GM21723 (cell line): Measurements from ENCODE around the gene CCDC183.
"Not testable (repeated sequence)": the region's sequence is repeated elsewhere in the genome, so short reads cannot be mapped to it uniquely, and the experiment has no call there.

Experiments used
- ATAC-seq: cut with Tn5 transposase; IDR thresholded peaks from one replicate; pipeline ENCODE4 v1.9.1; 2021; ENCODE audit warnings: mild to moderate bottlenecking, moderate library complexity; ENCODE audit not compliant: unreplicated experiment

The CCDC183 gene

GRCh38 chr9:136796238-136796774 lies at the start of gene CCDC183:
Gene CCDC183 (plus strand): TSS chr9:136796338. CDS start chr9:136796398, 60 bp downstream.
- no peak for ATAC-seq

DNA sequence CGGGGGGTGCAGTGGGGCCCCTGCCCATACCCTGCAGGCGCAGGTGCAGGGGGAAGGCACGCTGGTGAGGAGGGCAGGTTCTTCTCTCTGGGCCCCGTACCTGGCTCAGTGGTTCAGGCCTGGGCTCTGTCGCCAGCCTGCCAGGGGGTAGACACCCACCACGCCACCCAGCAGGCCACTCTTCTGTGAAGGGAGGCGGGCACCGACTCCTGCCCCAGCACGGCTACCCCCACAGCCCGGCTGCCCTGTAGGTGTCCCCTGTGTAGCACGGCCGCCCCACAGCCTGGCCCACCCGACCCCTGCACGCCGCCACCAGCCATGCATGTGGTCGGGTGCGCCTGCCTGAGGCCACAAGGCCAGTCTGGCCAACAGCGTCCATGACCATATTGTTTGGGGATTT lies 49.5 kb upstream of the CCDC183 start:
- ATAC-seq, result no peak

- no peak for ATAC-seq
Measured at GRCh38 chr9:136747161-136748060, 48.7 kb upstream of the CCDC183 start.

DNA sequence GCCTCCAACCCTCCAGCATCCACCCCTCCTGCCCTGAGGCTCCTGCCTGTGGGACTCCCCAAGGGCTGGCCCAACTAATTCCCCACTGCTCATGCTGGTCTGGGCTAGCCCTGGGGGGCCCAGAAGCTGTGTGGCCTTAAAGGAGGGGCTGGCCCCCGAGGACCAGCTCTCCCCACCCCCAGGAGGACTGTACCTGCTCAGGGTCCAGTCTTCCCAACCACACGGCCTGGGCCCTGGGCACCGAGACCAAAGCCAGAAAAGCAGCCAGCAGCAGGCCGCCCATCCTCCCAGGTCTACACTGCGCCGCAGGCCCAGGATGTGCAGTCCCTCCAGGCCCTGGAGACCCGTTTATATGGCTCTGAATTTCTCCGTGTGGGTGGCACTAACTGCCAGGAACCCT lies 47.9 kb upstream of the CCDC183 start, which contains the start of gene LCN6:
Gene LCN6 (minus strand): TSS at position 325 of the 400 bp plus-strand sequence. CDS start 42 bp downstream, at position 283.
- no peak for ATAC-seq

DNA sequence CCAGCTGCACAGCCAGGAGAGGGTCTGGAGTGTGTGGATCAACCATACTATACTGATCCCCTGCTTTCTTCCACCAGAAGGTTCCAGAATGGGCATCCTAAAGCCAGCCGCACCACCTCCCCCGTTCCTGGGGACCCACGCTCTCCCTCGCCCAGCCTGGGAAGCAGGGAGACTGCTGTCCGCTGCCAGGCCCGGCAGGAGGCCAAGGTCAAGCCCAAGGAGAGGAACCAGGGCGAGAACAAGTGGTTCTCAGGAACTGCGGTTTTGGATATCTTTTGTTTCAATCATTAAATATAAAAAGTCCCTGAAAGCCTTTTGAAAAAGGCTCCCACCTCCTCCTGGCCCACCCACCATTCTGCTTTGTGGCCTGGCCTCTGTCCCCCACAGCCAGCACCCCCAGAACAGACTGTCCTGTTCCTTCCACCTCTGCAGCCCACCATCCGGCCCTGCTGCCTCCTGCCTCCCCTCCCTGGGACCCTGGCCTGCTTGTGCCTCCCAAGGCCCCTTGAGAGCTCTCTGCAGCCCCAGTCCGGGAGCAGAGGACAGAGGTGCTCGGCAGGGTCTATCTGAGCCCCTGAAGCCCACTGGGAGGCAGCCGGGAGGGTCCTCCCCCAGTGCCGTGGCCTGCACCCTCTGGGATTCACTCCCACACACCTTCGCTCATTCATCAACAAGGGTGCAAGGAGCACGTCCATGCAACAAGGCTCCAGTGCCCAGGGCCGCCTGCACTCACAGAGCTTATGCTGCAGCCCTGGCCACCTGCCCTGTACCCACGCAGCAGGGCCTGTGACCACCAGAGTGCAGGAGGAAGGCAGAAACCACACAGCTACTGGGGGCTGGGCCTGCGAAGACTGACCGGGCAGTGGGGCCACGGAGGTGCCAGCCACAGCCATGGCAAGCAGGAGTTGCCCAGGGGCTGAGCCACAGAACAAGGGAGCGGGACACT lies 47.2 kb upstream of the CCDC183 start:
- no peak for ATAC-seq

- ATAC-seq, result no peak
Measured at GRCh38 chr9:136750526-136750925, 45.6 kb upstream of the CCDC183 start.

- ATAC-seq, result no peak
Measured at GRCh38 chr9:136751244-136751643, 44.9 kb upstream of the CCDC183 start.

DNA sequence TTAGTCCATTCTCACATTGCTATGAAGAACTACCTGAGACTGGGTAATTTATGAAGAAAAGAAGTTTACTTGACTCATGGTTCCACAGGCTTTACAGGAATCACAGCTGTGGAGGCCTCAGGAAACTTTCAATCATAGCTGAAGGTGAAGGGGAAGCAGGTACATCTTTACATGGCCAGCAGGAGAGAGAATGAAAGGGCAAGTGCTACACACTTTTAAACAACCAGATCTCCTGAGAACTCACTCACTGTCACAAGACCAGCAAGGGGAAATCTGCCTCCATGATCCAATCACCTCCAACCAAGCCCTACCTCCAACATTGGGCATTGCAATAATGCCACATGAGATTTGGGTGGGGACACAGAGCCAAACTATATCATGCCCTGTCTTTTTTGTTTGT lies 44.3 kb upstream of the CCDC183 start:
- ATAC-seq, result no peak

- no peak for ATAC-seq
Measured at GRCh38 chr9:136753371-136754058, 42.6 kb upstream of the CCDC183 start.

GRCh38 chr9:136754059-136754572 lies 42.0 kb upstream of the CCDC183 start:
- no peak for ATAC-seq

GRCh38 chr9:136754626-136755301 lies 41.4 kb upstream of the CCDC183 start:
- ATAC-seq, result no peak

- not testable (repeated sequence) for ATAC-seq
Measured at GRCh38 chr9:136755302-136756133, 40.6 kb upstream of the CCDC183 start.

GRCh38 chr9:136756134-136756438 lies 40.1 kb upstream of the CCDC183 start:
- ATAC-seq, result no peak

DNA sequence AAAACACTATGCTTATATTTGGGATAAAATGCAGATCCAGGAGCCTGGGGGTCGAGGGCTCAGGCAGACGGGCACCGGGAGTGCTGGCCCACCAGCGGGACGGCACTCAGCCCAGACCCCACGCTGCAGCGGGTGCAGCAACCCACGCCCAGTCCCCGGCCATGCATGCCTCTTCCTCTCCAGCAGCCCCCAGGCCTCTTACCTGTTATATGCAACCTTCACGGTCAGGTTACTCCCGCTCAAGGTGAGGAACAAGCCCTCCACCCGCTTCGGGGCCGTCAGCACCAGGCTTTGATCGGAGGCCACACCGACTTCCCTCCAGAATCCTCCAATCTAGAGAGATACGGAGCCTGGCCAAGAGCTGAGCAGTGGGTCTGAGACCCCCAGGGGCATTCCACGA lies 39.3 kb upstream of the CCDC183 start:
- no peak for ATAC-seq

DNA sequence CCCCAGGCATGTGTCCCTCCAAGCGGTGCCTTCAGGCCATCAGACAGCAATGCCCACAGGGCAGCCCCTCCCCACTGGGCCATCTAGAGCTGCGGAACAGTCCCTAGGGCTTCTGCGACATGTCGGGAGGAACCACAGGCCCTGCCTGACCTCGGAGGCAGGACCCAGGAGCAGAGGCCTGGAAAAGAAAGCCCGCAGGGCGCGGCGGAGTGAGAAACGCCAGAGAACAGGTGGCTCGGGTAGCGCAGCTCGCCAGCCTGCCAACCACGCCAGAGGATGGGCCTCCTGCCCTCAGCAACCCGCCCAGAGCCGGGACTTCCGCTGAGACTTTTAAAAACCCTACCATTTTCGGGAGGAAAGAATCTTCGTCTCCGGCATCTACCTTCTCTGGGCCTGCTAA lies 38.8 kb upstream of the CCDC183 start:
- ATAC-seq, result no peak

DNA sequence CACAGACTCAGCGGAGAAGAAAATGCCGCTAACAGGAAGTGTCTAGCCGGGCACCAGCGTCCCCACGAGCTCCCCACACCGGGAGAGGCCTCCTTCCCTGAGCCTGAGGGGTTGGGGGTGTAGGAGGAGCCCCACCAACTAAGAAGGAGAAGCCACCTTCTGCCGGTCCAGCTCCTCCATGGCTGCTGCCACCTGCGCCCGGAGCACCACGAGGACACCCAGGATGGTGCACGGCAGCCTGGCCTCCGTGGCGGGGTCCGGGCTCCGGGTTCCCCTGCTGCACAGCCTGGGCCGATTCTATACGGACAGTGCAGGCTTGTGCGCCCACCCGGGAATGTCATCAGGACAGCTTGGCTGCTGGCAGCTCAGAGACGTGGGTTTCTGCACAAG lies 38.4 kb upstream of the CCDC183 start:
- ATAC-seq, result no peak

DNA sequence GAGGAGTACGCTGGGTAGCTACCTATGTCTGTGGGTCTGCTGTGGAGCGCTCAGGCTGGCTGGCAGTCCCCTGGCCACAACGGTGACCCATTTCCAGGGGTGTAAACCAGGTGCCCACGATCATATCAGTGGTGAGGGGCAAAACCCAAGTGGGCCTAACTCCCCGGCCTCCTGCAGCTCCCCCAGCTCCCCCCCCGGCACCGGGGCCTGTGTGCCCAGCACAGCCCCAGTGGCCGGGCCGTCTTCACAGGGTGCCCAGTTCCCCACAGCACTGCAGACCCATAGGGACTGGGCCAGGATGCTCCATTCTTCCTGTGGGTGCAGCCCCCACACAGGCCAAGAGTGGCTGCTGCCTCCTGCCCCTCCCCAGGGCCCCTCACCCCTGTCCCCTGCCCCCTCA lies 37.1 kb upstream of the CCDC183 start:
- no peak for ATAC-seq

DNA sequence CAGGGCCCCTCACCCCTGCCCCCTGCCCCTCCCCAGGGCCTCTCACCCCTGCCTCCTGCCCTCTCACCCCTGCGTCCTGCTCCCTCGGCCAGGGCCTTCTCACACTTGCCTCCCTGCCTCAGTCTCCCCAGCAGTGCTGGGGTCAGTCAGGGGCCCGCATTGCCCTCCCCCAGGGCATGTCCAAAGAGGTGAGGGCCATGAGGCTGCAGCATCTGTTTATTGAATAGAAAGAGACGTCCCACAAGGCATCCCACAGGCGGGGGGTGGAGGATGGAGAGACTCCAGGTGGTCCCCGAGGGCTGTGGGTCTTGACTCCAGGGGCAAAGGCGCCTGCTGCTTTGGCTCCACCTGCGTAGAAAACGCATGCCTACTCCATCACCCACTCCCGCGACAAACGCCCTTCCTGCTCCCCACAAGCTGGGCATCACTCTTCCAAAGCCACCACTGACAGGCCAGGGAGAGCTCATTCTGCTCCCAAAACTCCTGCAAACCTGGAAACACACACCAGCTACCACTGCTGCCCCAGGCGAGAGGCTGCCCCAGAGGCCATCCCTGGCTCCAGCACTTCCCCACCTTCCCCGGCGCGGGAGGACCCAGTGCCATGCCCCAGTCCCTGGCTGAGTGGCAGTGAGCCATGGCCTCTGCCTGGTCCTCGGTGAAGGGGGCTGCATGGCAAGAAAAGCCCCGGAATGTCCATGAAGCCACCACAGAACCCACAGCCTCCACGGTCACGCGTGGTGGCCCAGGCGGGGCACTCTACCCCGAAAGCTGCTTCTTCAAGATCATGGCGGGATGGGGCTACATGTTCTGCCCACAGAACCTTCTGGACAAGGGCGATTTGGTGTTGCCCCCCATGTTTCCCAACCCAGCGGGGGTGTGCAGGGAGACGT lies 36.5 kb upstream of the CCDC183 start:
- no peak for ATAC-seq
